GM18951 (cell line): ENCODE results near the gene GBX1.

ENCODE experiments used
- POLR2A ChIP-seq: IDR thresholded peaks from 4 replicates; pipeline ENCODE4 v1.6.1; 2011; ENCODE audit warnings: mild to moderate bottlenecking; ENCODE audit not compliant: insufficient read length, insufficient read depth; ENCODE audit errors: extremely low read depth
- in situ Hi-C: fragments of 300-500 bp; cut with MboI; formaldehyde crosslinking; loops from one replicate; pipeline ENCODE4 v1.12.0; 2022; ENCODE audit warnings: low sequenced_read_pairs, mixed read lengths, inconsistent platforms; ENCODE audit not compliant: unreplicated experiment

The GBX1 gene

GRCh38 chr7:151174246-151175046, 7.0 kb upstream of the GBX1 start:
- no peak for TF ChIP-seq POLR2A
- in situ Hi-C loops = no loop called here

- in situ Hi-C loops = no loop called here
- no peak for TF ChIP-seq POLR2A
Observed at GRCh38 chr7:151173386-151174245, 6.1 kb upstream of the GBX1 start.

- in situ Hi-C loops = no loop called here
- no peak for TF ChIP-seq POLR2A
Observed at GRCh38 chr7:151172273-151173141, 5.0 kb upstream of the GBX1 start.

- TF ChIP-seq POLR2A = no peak
- in situ Hi-C loops = loop anchor here (10.0 kb wide), 1 partner anchor 86 kb away; no protein-coding TSS in a partner anchor
Observed at GRCh38 chr7:151168787-151169162, 1.3 kb upstream of the GBX1 start.

GRCh38 chr7:151168003-151168786, 701 bp upstream of the GBX1 start:
- in situ Hi-C loops = loop anchor here (10.0 kb wide), 1 partner anchor 87 kb away; no protein-coding TSS in a partner anchor
- no peak for TF ChIP-seq POLR2A

GRCh38 chr7:151166629-151167196, 781 bp downstream of the GBX1 start:
- in situ Hi-C loops = loop anchor here (10.0 kb wide), 1 partner anchor 88 kb away; no protein-coding TSS in a partner anchor
- no peak for TF ChIP-seq POLR2A

- in situ Hi-C loops = loop anchor here (10.0 kb wide), 1 partner anchor 93 kb away; no protein-coding TSS in a partner anchor
- no peak for TF ChIP-seq POLR2A
Observed at GRCh38 chr7:151161757-151162156, 5.7 kb downstream of the GBX1 start.

- in situ Hi-C loops = no loop called here
- TF ChIP-seq POLR2A = no peak
Observed at GRCh38 chr7:151157645-151158329, 9.7 kb downstream of the GBX1 start.

- no peak for TF ChIP-seq POLR2A
- in situ Hi-C loops = no loop called here
Observed at GRCh38 chr7:151152643-151153513, 14.6 kb downstream of the GBX1 start.

GRCh38 chr7:151150388-151150787, 17.1 kb downstream of the GBX1 start:
- TF ChIP-seq POLR2A = no peak
- in situ Hi-C loops = no loop called here
